SK-N-SH (cell line): ENCODE results near the gene MRFAP1L1.

Source experiments
- CTCF ChIP-seq: fragments of 200-600 bp; sonication (generic); IDR thresholded peaks from 2 replicates; pipeline ENCODE4 v1.6.1; 2017; ENCODE audit warnings: antibody characterized with exemption, mild to moderate bottlenecking, moderate library complexity
- EP300 ChIP-seq, 2 experiments: IDR thresholded peaks; 2 replicates each; pipeline versions ENCODE4 v1.4.0 to v1.6.1; 2012; ENCODE audit warnings: borderline replicate concordance in 1 of 2, low read depth in 1 of 2, low read length in 1 of 2
- EZH2phosphoT487 ChIP-seq: fragments of 200-600 bp; sonication (generic); IDR thresholded peaks from 2 replicates; pipeline ENCODE4 v1.6.1; 2017; ENCODE audit warnings: low read depth, mixed run types, mild to moderate bottlenecking, antibody characterized with exemption, moderate library complexity, borderline replicate concordance
- FOXJ3 ChIP-seq: sonication (generic); formaldehyde crosslinking; IDR thresholded peaks from 2 replicates; pipeline ENCODE4 v1.5.1; 2020; ENCODE audit warnings: mild to moderate bottlenecking, missing genetic modification reagents
- GABPA ChIP-seq: IDR thresholded peaks from 2 replicates; pipeline ENCODE4 v1.4.0; 2012; ENCODE audit warnings: low read depth, mild to moderate bottlenecking
- RCOR1 ChIP-seq: fragments of 150-350 bp; IDR thresholded peaks from 2 replicates; pipeline ENCODE4 v1.6.1; 2017; ENCODE audit warnings: antibody characterized with exemption, low read length
- TAF1 ChIP-seq: IDR thresholded peaks from 2 replicates; pipeline ENCODE4 v1.6.1; 2012; ENCODE audit warnings: low read depth, mild to moderate bottlenecking, low read length, moderate library complexity, borderline replicate concordance
- TF ChIP-seq, protein P1 (sequence below): fragments of 150-350 bp; IDR thresholded peaks from 2 replicates; pipeline ENCODE4 v1.6.1; 2017; ENCODE audit warnings: antibody characterized with exemption, low read length, low read depth, borderline replicate concordance
- TF ChIP-seq, protein P2 (sequence below): IDR thresholded peaks from 2 replicates; pipeline ENCODE4 v1.6.1; 2012; ENCODE audit warnings: mild to moderate bottlenecking, low read depth, low read length, moderate library complexity

- TF ChIP-seq RCOR1 (no peak), EP300 (IDR thresholded peaks at IDR 0.05; ENCODE audit: borderline replicate concordance in 1 of 2, low read depth in 1 of 2, low read length in 1 of 2) (no peak), CTCF (no peak), TAF1 (no peak), EZH2phosphoT487 (no peak), GABPA (no peak), FOXJ3 (CRISPR knock-in tag) (no peak)
- TF ChIP-seq, protein P1, sequence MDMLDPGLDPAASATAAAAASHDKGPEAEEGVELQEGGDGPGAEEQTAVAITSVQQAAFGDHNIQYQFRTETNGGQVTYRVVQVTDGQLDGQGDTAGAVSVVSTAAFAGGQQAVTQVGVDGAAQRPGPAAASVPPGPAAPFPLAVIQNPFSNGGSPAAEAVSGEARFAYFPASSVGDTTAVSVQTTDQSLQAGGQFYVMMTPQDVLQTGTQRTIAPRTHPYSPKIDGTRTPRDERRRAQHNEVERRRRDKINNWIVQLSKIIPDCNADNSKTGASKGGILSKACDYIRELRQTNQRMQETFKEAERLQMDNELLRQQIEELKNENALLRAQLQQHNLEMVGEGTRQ, result no peak
- TF ChIP-seq, protein P2, sequence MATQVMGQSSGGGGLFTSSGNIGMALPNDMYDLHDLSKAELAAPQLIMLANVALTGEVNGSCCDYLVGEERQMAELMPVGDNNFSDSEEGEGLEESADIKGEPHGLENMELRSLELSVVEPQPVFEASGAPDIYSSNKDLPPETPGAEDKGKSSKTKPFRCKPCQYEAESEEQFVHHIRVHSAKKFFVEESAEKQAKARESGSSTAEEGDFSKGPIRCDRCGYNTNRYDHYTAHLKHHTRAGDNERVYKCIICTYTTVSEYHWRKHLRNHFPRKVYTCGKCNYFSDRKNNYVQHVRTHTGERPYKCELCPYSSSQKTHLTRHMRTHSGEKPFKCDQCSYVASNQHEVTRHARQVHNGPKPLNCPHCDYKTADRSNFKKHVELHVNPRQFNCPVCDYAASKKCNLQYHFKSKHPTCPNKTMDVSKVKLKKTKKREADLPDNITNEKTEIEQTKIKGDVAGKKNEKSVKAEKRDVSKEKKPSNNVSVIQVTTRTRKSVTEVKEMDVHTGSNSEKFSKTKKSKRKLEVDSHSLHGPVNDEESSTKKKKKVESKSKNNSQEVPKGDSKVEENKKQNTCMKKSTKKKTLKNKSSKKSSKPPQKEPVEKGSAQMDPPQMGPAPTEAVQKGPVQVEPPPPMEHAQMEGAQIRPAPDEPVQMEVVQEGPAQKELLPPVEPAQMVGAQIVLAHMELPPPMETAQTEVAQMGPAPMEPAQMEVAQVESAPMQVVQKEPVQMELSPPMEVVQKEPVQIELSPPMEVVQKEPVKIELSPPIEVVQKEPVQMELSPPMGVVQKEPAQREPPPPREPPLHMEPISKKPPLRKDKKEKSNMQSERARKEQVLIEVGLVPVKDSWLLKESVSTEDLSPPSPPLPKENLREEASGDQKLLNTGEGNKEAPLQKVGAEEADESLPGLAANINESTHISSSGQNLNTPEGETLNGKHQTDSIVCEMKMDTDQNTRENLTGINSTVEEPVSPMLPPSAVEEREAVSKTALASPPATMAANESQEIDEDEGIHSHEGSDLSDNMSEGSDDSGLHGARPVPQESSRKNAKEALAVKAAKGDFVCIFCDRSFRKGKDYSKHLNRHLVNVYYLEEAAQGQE, result no peak
These were observed 13.2 kb upstream of the MRFAP1L1 start for GRCh38 chr4:6722891-6723290.
